Measurements from ENCODE around the gene ULK3.

Gene ULK3

GRCh38 chr15:74867466-74868038 is 24.6 kb upstream of the ULK3 start:
- peak; percentile 76 for DNase-seq

- DNase-seq: no peak
These were observed 23.1 kb upstream of the ULK3 start for GRCh38 chr15:74866090-74866489.

GRCh38 chr15:74865316-74865715 is 22.4 kb upstream of the ULK3 start:
- DNase-seq: no peak

- no peak for DNase-seq
These were observed 21.3 kb upstream of the ULK3 start for GRCh38 chr15:74864296-74864695.

GRCh38 chr15:74863239-74864056 is 20.5 kb upstream of the ULK3 start:
- DNase-seq: no peak

GRCh38 chr15:74858369-74858740 is 15.4 kb upstream of the ULK3 start:
- DNase-seq: no peak

GRCh38 chr15:74857671-74858368 is 14.9 kb upstream of the ULK3 start:
- no peak for DNase-seq

GRCh38 chr15:74857082-74857655 is 14.2 kb upstream of the ULK3 start:
- peak; percentile 55 for DNase-seq

GRCh38 chr15:74856537-74856936 is 13.6 kb upstream of the ULK3 start:
- DNase-seq: no peak

GRCh38 chr15:74855857-74856256 is 12.9 kb upstream of the ULK3 start:
- DNase-seq: peak; percentile 25

GRCh38 chr15:74854453-74855022 is 11.6 kb upstream of the ULK3 start:
- DNase-seq: no peak

GRCh38 chr15:74851960-74852359 is 9.0 kb upstream of the ULK3 start:
- no peak for DNase-seq

GRCh38 chr15:74850393-74850792 is 7.4 kb upstream of the ULK3 start:
- DNase-seq: no peak

- DNase-seq: peak; percentile 58
These were observed 4.5 kb upstream of the ULK3 start for GRCh38 chr15:74847432-74847831.

- no peak for DNase-seq
These were observed 2.6 kb upstream of the ULK3 start for GRCh38 chr15:74845581-74845980.

- DNase-seq: peak; percentile 91
These were observed 2.2 kb upstream of the ULK3 start for GRCh38 chr15:74845208-74845568.

GRCh38 chr15:74844319-74845207 is 1.6 kb upstream of the ULK3 start:
- peak; percentile 33 for DNase-seq

GRCh38 chr15:74843891-74844299 is 939 bp upstream of the ULK3 start:
- DNase-seq: peak; percentile 98

- DNase-seq: no peak
These were observed 481 bp upstream of the ULK3 start for GRCh38 chr15:74843445-74843828.

- no peak for DNase-seq
These were observed 1.0 kb downstream of the ULK3 start for GRCh38 chr15:74841891-74842373.

GRCh38 chr15:74840851-74841775 is 1.8 kb downstream of the ULK3 start:
- peak; percentile 62 for DNase-seq

All from hematopoietic multipotent progenitor cell treated with erythropoietin and hydrocortisone succinate and interleukin-3 and kit ligand, for 4 days (in vitro differentiated cells).